ENCODE measurements around the gene BRSK1.

The BRSK1 gene

GRCh38 chr19:55350620-55351315, 67.0 kb downstream of the BRSK1 start:
- Histone ChIP-seq H3K27ac (ENCODE audit: low read depth, low read length) (no peak overlapping the region), H3K36me3 (ENCODE audit: control insufficient read depth, insufficient read depth, low read length) (peaks cover 17% of the 10 kb centered on the region), H3K4me3 (ENCODE audit: low read depth, low read length) (no peak overlapping the region), H3K27me3 (ENCODE audit: control insufficient read depth, insufficient read depth, low read length) (peaks cover 36% of the 10 kb centered on the region), H3K9ac (ENCODE audit: low read depth, low read length) (no peak overlapping the region), H3K4me1 (ENCODE audit: control insufficient read depth, insufficient read depth, low read length) (peaks cover 34% of the 10 kb centered on the region), H3K9me3 (ENCODE audit: control insufficient read depth, insufficient read depth, low read length) (no peaks in the 10 kb centered on the region)

GRCh38 chr19:55352040-55352439, 68.2 kb downstream of the BRSK1 start:
- Histone ChIP-seq H3K27ac (ENCODE audit: low read depth, low read length) (no peak overlapping the region), H3K4me1 (ENCODE audit: control insufficient read depth, insufficient read depth, low read length) (peaks cover 34% of the 10 kb centered on the region), H3K9me3 (ENCODE audit: control insufficient read depth, insufficient read depth, low read length) (no peaks in the 10 kb centered on the region), H3K9ac (ENCODE audit: low read depth, low read length) (no peak overlapping the region), H3K36me3 (ENCODE audit: control insufficient read depth, insufficient read depth, low read length) (peaks cover 10% of the 10 kb centered on the region), H3K4me3 (ENCODE audit: low read depth, low read length) (no peak overlapping the region), H3K27me3 (ENCODE audit: control insufficient read depth, insufficient read depth, low read length) (peaks cover 48% of the 10 kb centered on the region)

GRCh38 chr19:55352549-55353145, 68.8 kb downstream of the BRSK1 start:
- H3K27ac ChIP-seq (ENCODE audit: low read depth, low read length), result no peak overlapping the region

GRCh38 chr19:55353356-55353802, 69.6 kb downstream of the BRSK1 start:
- Histone ChIP-seq H3K9me3 (ENCODE audit: control insufficient read depth, insufficient read depth, low read length) (no peaks in the 10 kb centered on the region), H3K27me3 (ENCODE audit: control insufficient read depth, insufficient read depth, low read length) (peaks cover 54% of the 10 kb centered on the region), H3K9ac (ENCODE audit: low read depth, low read length) (no peak overlapping the region), H3K4me3 (ENCODE audit: low read depth, low read length) (peak overlapping the region; percentile 84), H3K36me3 (ENCODE audit: control insufficient read depth, insufficient read depth, low read length) (peaks cover 3% of the 10 kb centered on the region; the same call in 1 of the 2 replicates), H3K27ac (ENCODE audit: low read depth, low read length) (no peak overlapping the region), H3K4me1 (ENCODE audit: control insufficient read depth, insufficient read depth, low read length) (peaks cover 26% of the 10 kb centered on the region)

More at GRCh38 chr19:55352549-55353145, 68.8 kb downstream of the BRSK1 start:
- Histone ChIP-seq H3K4me1 (ENCODE audit: control insufficient read depth, insufficient read depth, low read length) (peaks cover 33% of the 10 kb centered on the region), H3K27me3 (ENCODE audit: control insufficient read depth, insufficient read depth, low read length) (peaks cover 54% of the 10 kb centered on the region), H3K36me3 (ENCODE audit: control insufficient read depth, insufficient read depth, low read length) (peaks cover 4% of the 10 kb centered on the region), H3K9ac (ENCODE audit: low read depth, low read length) (no peak overlapping the region), H3K4me3 (ENCODE audit: low read depth, low read length) (peak overlapping the region; percentile 84; the same call in 1 of the 2 replicates), H3K9me3 (ENCODE audit: control insufficient read depth, insufficient read depth, low read length) (no peaks in the 10 kb centered on the region)

GRCh38 chr19:55353803-55354697, 70.3 kb downstream of the BRSK1 start:
- no peaks in the 10 kb centered on the region for H3K9me3 ChIP-seq (ENCODE audit: control insufficient read depth, insufficient read depth, low read length)
- peaks cover 3% of the 10 kb centered on the region; the same call in 1 of the 2 replicates for H3K36me3 ChIP-seq (ENCODE audit: control insufficient read depth, insufficient read depth, low read length)
- H3K4me1 ChIP-seq (ENCODE audit: control insufficient read depth, insufficient read depth, low read length), result peaks cover 19% of the 10 kb centered on the region
- no peak overlapping the region for H3K27ac ChIP-seq (ENCODE audit: low read depth, low read length)
- peak overlapping the region; percentile 84 for H3K4me3 ChIP-seq (ENCODE audit: low read depth, low read length)
- H3K27me3 ChIP-seq (ENCODE audit: control insufficient read depth, insufficient read depth, low read length), result peaks cover 54% of the 10 kb centered on the region
- no peak overlapping the region for H3K9ac ChIP-seq (ENCODE audit: low read depth, low read length)

GRCh38 chr19:55354698-55355212, 71.0 kb downstream of the BRSK1 start, which contains the start of gene COX6B2:
TSS of gene COX6B2 (minus strand) at chr19:55354719. CDS start at chr19:55354521, 198 bp downstream.
- no peak within 1 kb of the TSS for H3K27ac ChIP-seq (ENCODE audit: low read depth, low read length)
- peaks cover 13% of the 10 kb centered on the region for H3K4me1 ChIP-seq (ENCODE audit: control insufficient read depth, insufficient read depth, low read length)
- H3K4me3 ChIP-seq (ENCODE audit: low read depth, low read length), result peak within 1 kb of the TSS; percentile 84
- H3K27me3 ChIP-seq (ENCODE audit: control insufficient read depth, insufficient read depth, low read length), result peaks cover 57% of the 10 kb centered on the region
- no peaks in the 10 kb centered on the region for H3K36me3 ChIP-seq (ENCODE audit: control insufficient read depth, insufficient read depth, low read length)
- no peaks in the 10 kb centered on the region for H3K9me3 ChIP-seq (ENCODE audit: control insufficient read depth, insufficient read depth, low read length)
- no peak within 1 kb of the TSS for H3K9ac ChIP-seq (ENCODE audit: low read depth, low read length)

GRCh38 chr19:55355213-55355821, 71.5 kb downstream of the BRSK1 start:
- Histone ChIP-seq H3K9me3 (ENCODE audit: control insufficient read depth, insufficient read depth, low read length) (no peaks in the 10 kb centered on the region), H3K27me3 (ENCODE audit: control insufficient read depth, insufficient read depth, low read length) (peaks cover 58% of the 10 kb centered on the region), H3K4me1 (ENCODE audit: control insufficient read depth, insufficient read depth, low read length) (peaks cover 9% of the 10 kb centered on the region), H3K4me3 (ENCODE audit: low read depth, low read length) (peak overlapping the region; percentile 32; the same call in 1 of the 2 replicates), H3K9ac (ENCODE audit: low read depth, low read length) (no peak overlapping the region), H3K27ac (ENCODE audit: low read depth, low read length) (no peak overlapping the region), H3K36me3 (ENCODE audit: control insufficient read depth, insufficient read depth, low read length) (no peaks in the 10 kb centered on the region)

- Histone ChIP-seq H3K4me1 (ENCODE audit: control insufficient read depth, insufficient read depth, low read length) (peaks cover 11% of the 10 kb centered on the region), H3K4me3 (ENCODE audit: low read depth, low read length) (no peak overlapping the region), H3K9ac (ENCODE audit: low read depth, low read length) (no peak overlapping the region), H3K9me3 (ENCODE audit: control insufficient read depth, insufficient read depth, low read length) (no peaks in the 10 kb centered on the region), H3K27me3 (ENCODE audit: control insufficient read depth, insufficient read depth, low read length) (peaks cover 39% of the 10 kb centered on the region), H3K36me3 (ENCODE audit: control insufficient read depth, insufficient read depth, low read length) (no peaks in the 10 kb centered on the region), H3K27ac (ENCODE audit: low read depth, low read length) (no peak overlapping the region)
Observed at GRCh38 chr19:55358493-55358892, 74.7 kb downstream of the BRSK1 start.

- H3K9ac ChIP-seq (ENCODE audit: low read depth, low read length), result no peak overlapping the region
- H3K4me1 ChIP-seq (ENCODE audit: control insufficient read depth, insufficient read depth, low read length), result peaks cover 11% of the 10 kb centered on the region; the same call in 1 of the 2 replicates
- H3K4me3 ChIP-seq (ENCODE audit: low read depth, low read length), result no peak overlapping the region
- H3K9me3 ChIP-seq (ENCODE audit: control insufficient read depth, insufficient read depth, low read length), result no peaks in the 10 kb centered on the region
- H3K27ac ChIP-seq (ENCODE audit: low read depth, low read length), result no peak overlapping the region
- no peaks in the 10 kb centered on the region for H3K36me3 ChIP-seq (ENCODE audit: control insufficient read depth, insufficient read depth, low read length)
- peaks cover 35% of the 10 kb centered on the region for H3K27me3 ChIP-seq (ENCODE audit: control insufficient read depth, insufficient read depth, low read length)
Observed at GRCh38 chr19:55358943-55359908, 75.4 kb downstream of the BRSK1 start.

All from HUES48 (cell line).